IPS-18a (cell line): Measurements from ENCODE around the gene NRCAM.

ENCODE experiments used
- H3K27ac ChIP-seq: one replicate; pipeline ENCODE4 v1.5.1; 2013; ENCODE audit warnings: low read length
- H3K27me3 ChIP-seq: one replicate; pipeline ENCODE4 v1.6.1; 2013; ENCODE audit warnings: mild to moderate bottlenecking, low read length; ENCODE audit not compliant: control insufficient read depth, insufficient read depth
- H3K36me3 ChIP-seq: one replicate; pipeline ENCODE4 v1.6.1; 2013; ENCODE audit warnings: low read depth, low read length; ENCODE audit not compliant: control insufficient read depth
- H3K4me1 ChIP-seq: one replicate; pipeline ENCODE4 v1.6.1; 2013; ENCODE audit warnings: low read depth, low read length; ENCODE audit not compliant: control insufficient read depth
- H3K4me3 ChIP-seq: one replicate; pipeline ENCODE4 v1.5.1; 2013; ENCODE audit warnings: low read length
- H3K9ac ChIP-seq: one replicate; pipeline ENCODE4 v1.6.1; 2013; ENCODE audit warnings: mild to moderate bottlenecking, low read length, moderate library complexity
- H3K9me3 ChIP-seq: one replicate; pipeline ENCODE4 v1.6.1; 2013; ENCODE audit warnings: low read depth, low read length; ENCODE audit not compliant: control insufficient read depth

The NRCAM gene

GRCh38 chr7:108456845-108457540 is 757 bp upstream of the NRCAM start:
- peak overlapping the region; percentile 37 for H3K9ac ChIP-seq
- peaks cover 19% of the 10 kb centered on the region for H3K4me1 ChIP-seq
- no peaks in the 10 kb centered on the region for H3K9me3 ChIP-seq
- H3K36me3 ChIP-seq = no peaks in the 10 kb centered on the region
- H3K27me3 ChIP-seq = peaks cover 54% of the 10 kb centered on the region
- no peak overlapping the region for H3K27ac ChIP-seq
- H3K4me3 ChIP-seq = peak overlapping the region; percentile 78

DNA sequence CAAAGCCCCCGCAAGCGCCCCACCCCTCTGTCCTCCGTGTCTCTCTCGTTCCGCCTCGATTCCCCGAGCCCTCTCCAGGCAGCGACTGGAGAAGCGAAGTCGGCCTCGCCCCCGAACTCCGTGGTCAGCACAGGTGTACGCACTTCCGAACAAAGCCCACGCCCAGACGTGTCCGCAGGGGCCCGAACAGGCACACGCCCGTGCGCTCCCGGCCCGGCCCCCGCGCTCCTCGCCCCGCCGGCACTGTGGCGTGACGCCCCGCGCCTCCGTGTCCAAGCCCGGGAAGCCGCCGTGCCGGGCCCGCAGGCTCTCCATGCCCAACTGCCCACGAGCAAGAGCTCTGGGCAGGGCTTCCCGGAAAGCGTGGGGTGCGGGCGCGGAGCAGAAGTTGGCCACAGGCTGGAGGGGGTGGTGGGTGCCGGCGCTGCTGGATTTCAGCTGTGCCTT is 662 bp downstream of the NRCAM start:
- Histone ChIP-seq H3K27ac (no peak overlapping the region), H3K4me3 (peak overlapping the region; percentile 78), H3K36me3 (no peaks in the 10 kb centered on the region), H3K9me3 (no peaks in the 10 kb centered on the region), H3K4me1 (peaks cover 19% of the 10 kb centered on the region), H3K27me3 (peaks cover 54% of the 10 kb centered on the region), H3K9ac (no peak overlapping the region)

DNA sequence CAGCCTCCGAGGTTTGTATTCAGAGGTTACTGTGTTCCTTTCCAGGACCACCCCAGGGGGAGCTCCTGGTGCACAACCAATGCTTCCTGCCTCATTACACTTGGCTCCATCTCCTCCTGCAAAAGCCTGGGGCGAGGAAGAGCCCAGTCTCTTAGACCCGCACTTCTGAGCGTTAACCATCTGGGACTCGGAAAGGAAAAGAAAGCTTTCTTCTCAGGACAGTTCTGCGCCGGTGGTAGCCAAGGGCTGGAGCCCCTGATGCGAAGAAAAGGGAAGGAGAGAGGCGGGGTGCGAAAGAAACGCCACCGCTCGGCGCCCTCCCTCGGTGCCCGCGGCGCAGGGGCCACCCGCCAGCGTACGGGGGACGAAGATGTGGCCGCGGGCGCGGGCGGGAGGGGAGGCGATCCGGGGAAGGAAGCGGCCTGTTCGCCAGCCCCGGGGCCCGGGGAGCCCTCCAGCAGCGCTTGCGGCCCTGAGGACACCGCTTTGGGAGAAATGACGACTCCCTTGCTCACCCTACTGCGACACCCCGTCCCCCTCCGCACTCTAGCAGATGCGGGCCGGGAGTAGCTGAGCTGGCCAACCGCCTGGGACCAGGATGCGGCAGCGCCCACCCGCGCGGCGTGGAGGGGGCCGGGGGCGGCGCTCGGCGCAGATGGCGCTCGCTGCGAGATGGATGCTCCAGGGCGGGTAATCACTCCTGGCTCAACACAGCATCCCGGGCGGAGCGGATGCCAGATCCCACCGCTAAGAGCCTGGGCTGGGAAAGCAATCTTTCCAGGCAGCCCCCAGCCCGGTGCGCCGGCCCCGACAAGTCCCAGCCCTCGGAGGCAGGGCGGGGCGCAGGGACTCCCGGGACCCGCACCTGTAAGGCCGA is 1.3 kb downstream of the NRCAM start:
- H3K27ac ChIP-seq = no peak overlapping the region
- H3K27me3 ChIP-seq = peaks cover 54% of the 10 kb centered on the region
- H3K4me3 ChIP-seq = peak overlapping the region; percentile 78
- H3K9me3 ChIP-seq = no peaks in the 10 kb centered on the region
- H3K9ac ChIP-seq = peak overlapping the region; percentile 17
- H3K4me1 ChIP-seq = peaks cover 18% of the 10 kb centered on the region
- H3K36me3 ChIP-seq = no peaks in the 10 kb centered on the region

DNA sequence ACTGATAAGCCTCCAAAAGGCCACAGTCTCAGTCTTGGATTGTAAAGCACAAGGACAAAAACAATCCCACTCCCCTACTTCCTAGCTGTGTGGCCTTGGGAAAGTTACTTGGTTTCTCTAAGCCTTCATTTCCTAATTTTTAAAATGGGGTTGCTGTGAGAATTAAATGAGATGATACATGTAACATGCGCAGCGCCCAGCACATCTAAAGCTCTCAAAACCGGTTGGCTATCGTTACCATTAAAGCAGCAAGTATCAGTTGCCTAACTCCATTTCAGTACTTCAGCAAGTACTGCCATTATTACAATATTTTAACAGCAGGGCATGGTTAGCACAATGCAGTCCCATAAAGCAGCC is 1.9 kb downstream of the NRCAM start:
- Histone ChIP-seq H3K4me3 (peak overlapping the region; percentile 78), H3K9ac (no peak overlapping the region), H3K27ac (no peak overlapping the region), H3K27me3 (peaks cover 54% of the 10 kb centered on the region), H3K9me3 (no peaks in the 10 kb centered on the region), H3K4me1 (peaks cover 21% of the 10 kb centered on the region), H3K36me3 (no peaks in the 10 kb centered on the region)

- Histone ChIP-seq H3K4me1 (peaks cover 29% of the 10 kb centered on the region), H3K27ac (no peak overlapping the region), H3K27me3 (peaks cover 50% of the 10 kb centered on the region), H3K9ac (no peak overlapping the region), H3K4me3 (no peak overlapping the region), H3K9me3 (no peaks in the 10 kb centered on the region), H3K36me3 (no peaks in the 10 kb centered on the region)
Observed at GRCh38 chr7:108453320-108453719, 2.9 kb downstream of the NRCAM start.

GRCh38 chr7:108452707-108453106 is 3.5 kb downstream of the NRCAM start:
- Histone ChIP-seq H3K9ac (no peak overlapping the region), H3K4me1 (peaks cover 28% of the 10 kb centered on the region), H3K27me3 (peaks cover 44% of the 10 kb centered on the region)

DNA sequence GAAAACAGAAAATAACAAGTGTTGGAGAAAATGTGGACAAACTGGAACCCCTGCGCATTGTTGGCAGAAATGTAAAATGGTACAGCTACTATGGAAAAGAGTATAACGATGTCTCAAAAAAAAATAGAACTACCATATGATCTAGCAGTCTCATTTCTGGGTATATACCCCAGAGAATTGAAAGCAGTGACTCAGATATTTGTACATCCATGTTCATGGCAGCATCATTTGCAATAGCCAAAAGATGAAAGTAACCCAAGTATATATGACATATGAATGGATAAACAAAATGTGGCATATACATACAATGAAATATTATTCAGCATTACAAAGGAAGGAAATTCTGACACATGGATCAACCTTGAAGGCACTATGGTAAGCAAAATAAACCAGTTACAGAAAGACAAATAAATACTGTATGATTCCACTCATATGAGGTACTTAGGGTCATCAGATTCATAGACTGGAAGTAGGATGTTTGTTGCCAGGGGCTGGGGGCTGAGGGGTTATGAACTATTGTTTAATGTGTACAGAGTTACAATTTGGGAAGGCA is 4.9 kb downstream of the NRCAM start:
- H3K4me1 ChIP-seq = peaks cover 25% of the 10 kb centered on the region
- H3K9me3 ChIP-seq = no peaks in the 10 kb centered on the region
- H3K27me3 ChIP-seq = peaks cover 32% of the 10 kb centered on the region
- H3K4me3 ChIP-seq = no peak overlapping the region
- H3K27ac ChIP-seq = no peak overlapping the region
- H3K9ac ChIP-seq = no peak overlapping the region
- no peaks in the 10 kb centered on the region for H3K36me3 ChIP-seq

More at GRCh38 chr7:108452707-108453106, 3.5 kb downstream of the NRCAM start:
- no peak overlapping the region for H3K4me3 ChIP-seq
- H3K36me3 ChIP-seq = no peaks in the 10 kb centered on the region
- no peak overlapping the region for H3K27ac ChIP-seq
- no peaks in the 10 kb centered on the region for H3K9me3 ChIP-seq

DNA sequence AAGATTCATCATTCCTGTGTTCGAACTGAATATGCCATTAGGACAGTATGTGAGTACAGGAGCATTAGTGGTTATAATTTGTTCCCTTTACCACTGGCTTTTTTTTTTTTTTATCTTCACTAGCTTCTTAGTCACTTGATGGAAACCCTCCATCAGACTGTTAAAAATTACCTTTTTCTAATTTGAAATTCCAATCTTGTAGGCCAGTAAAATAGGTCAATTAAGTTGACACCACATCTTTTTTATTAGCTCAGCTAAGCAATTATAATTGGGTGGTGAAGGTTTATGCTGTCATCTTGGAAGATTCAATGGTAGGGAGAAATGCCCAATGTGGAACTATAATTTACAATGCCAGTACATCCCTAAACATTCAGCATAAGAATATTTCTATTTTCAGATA is 6.1 kb downstream of the NRCAM start:
- H3K36me3 ChIP-seq = no peaks in the 10 kb centered on the region
- H3K4me3 ChIP-seq = no peak overlapping the region
- peaks cover 25% of the 10 kb centered on the region for H3K27me3 ChIP-seq
- no peak overlapping the region for H3K9ac ChIP-seq
- no peaks in the 10 kb centered on the region for H3K9me3 ChIP-seq
- H3K4me1 ChIP-seq = peaks cover 25% of the 10 kb centered on the region
- no peak overlapping the region for H3K27ac ChIP-seq

DNA sequence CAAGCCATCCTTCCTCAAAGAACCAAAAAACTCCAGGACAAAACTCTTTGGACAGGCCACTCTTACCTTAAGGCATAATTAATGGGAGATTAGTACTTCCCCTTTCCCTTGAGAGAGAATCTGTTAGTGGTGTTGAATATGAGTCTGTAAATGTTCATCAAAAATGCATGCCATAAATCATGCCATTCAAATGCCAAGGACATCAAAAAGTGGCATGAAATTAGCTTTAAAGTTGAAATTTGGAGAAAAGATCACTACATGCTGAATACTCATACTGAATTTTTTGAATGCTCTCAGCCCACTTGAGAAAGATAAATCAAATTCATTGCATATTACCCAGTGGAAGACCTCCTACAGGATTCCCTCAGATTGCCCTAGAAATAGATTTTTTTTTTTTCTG is 6.7 kb downstream of the NRCAM start:
- Histone ChIP-seq H3K36me3 (no peaks in the 10 kb centered on the region), H3K4me1 (peaks cover 25% of the 10 kb centered on the region), H3K9ac (no peak overlapping the region), H3K9me3 (no peaks in the 10 kb centered on the region), H3K27me3 (peaks cover 18% of the 10 kb centered on the region), H3K27ac (no peak overlapping the region), H3K4me3 (peak overlapping the region; percentile 32)

DNA sequence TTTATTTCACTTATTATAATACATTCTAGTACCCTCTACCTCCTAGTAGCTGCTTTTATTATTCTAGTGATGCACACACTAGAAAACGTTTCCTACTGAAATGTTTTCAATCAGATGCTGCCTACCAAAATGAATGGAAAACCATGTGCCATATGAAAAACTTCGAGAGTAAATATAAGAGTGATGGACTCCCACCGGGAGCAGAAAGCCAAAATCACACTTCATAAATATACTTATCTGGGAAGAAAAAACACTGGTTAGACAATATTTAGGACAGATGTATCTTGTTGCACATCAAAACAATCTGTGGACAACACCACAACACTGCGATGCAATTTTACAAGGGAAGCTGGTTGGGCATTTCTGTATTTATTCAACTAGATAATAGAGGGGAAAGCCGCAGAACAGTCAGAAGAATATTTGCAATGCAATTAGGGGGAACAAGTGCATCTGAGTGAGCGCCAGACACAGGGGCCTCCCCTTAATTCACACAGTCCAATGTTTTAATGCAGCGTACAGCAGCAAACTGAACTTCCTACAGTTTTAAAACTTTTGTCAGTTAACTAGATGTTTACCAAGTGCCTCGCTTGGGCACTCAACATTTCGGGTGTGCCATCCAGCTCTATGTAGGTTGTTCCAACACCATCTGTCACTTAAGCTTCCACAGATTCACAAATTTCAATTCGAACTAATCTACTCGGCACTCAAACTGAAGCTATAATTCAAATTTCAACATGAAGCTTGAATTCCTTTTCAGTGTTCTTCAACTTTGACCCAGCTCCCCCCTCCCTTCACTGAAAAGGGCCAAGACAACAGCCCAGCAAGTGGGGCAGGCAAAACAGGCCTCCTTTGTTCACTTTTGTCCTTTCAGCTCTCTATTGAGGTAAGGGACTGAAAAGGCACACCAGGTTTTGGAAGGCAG is 7.4 kb downstream of the NRCAM start:
- H3K27ac ChIP-seq = no peak overlapping the region
- H3K4me3 ChIP-seq = peak overlapping the region; percentile 32
- peaks cover 18% of the 10 kb centered on the region for H3K4me1 ChIP-seq
- H3K9ac ChIP-seq = no peak overlapping the region
- H3K27me3 ChIP-seq = peaks cover 11% of the 10 kb centered on the region
- H3K36me3 ChIP-seq = no peaks in the 10 kb centered on the region
- H3K9me3 ChIP-seq = no peaks in the 10 kb centered on the region

DNA sequence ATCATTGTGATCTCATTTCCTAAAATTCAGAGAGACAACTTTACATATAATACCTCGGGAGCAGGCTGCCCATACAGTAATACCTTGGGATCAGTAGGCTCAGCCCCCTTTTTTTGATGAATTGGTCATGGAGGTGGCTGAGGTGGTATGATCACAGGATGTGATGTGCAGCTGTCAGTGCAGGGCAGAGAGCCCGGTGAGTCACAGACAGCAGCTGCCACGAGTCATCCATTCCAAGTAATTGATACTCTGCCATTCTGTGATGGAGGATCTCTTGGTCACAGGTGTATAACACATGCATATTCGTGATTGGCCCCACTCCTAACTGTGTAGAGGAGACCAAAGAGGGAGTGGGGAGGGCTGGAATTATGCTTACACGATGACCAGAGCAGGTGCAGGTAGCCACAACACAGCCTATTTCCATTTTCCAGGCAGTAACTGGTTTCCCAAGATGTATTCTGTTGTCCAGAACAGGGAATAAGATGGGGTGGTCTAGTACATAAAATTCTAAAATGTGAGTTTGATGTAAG is 14.1 kb downstream of the NRCAM start:
- Histone ChIP-seq H3K27ac (no peak overlapping the region), H3K9ac (no peak overlapping the region), H3K9me3 (no peaks in the 10 kb centered on the region), H3K27me3 (no peaks in the 10 kb centered on the region), H3K4me1 (no peaks in the 10 kb centered on the region), H3K4me3 (no peak overlapping the region), H3K36me3 (no peaks in the 10 kb centered on the region)
